A549 (cell line): Measurements from ENCODE around the gene CALHM3. TPM values are rescaled to one million over a fixed set of nuclear protein-coding genes. Genes with fewer than 3 reads are reported as not detected.

Experiments
- ATAC-seq, 2 experiments: fragments of 200-7000 bp in 1 of 2; fragments of >200 bp in 1 of 2; cut with Nextera tagmentation in 1 of 2; cut with Tn5 transposase in 1 of 2; 3 replicates each; pipeline versions ENCODE4 v1.8.0 to v1.9.1; 2018 to 2020; ENCODE audit warnings: mild to moderate bottlenecking in 1 of 2, moderate library complexity in 1 of 2
- CTCF ChIA-PET: fragments of 300-600 bp; sonication (Branson Sonifier 250); formaldehyde crosslinking; extraction: SDS; loops from one replicate; lab custom pipeline; 2021; ENCODE audit warnings: antibody characterized with exemption, inconsistent platforms; lab: Yijun Ruan, JAX
- POLR2A ChIA-PET: fragments of 350-600 bp; formaldehyde crosslinking; extraction: SDS; loops from one replicate; lab custom pipeline; 2021; ENCODE audit warnings: antibody characterized with exemption, inconsistent platforms; lab: Yijun Ruan, JAX
- DNase-seq, 2 experiments: peaks; one replicate each; pipeline versions ENCODE4 v3.0.0 to v3.0.0-alpha.2; 2011 to 2016; ENCODE audit warnings: low read depth in 1 of 2, low spot score in 1 of 2
- FAIRE-seq: peaks from 2 replicates; lab custom pipeline; 2011; peaks lifted over from hg19 to GRCh38; lab: Jason Lieb, UNC
- H3K27ac ChIP-seq, 2 experiments: fragments of >200 bp; sonication (Bioruptor Twin); formaldehyde crosslinking; 3 replicates each; pipeline ENCODE4 v1.5.1; 2016 to 2017
- H3K4me1 ChIP-seq: fragments of >200 bp; sonication (Bioruptor Twin); formaldehyde crosslinking; 3 replicates; pipeline ENCODE4 v1.6.1; 2016
- H3K4me2 ChIP-seq: fragments of >200 bp; sonication (Bioruptor Twin); formaldehyde crosslinking; 3 replicates; pipeline ENCODE4 v1.6.1; 2016
- H3K4me3 ChIP-seq: fragments of >200 bp; sonication (Bioruptor Twin); formaldehyde crosslinking; 3 replicates; pipeline ENCODE4 v1.5.1; 2016
- H3K9me3 ChIP-seq: fragments of >200 bp; sonication (Bioruptor Twin); formaldehyde crosslinking; 3 replicates; pipeline ENCODE4 v1.6.1; 2016
- BHLHE40 ChIP-seq: IDR thresholded peaks from 2 replicates; pipeline ENCODE4 v1.6.1; 2012; ENCODE audit warnings: low read depth, low read length, inconsistent platforms
- CBX2 ChIP-seq: fragments of 200-600 bp; sonication (generic); IDR thresholded peaks from 2 replicates; pipeline ENCODE4 v1.6.1; 2016; ENCODE audit warnings: low read depth, mild to moderate bottlenecking, borderline replicate concordance
- CEBPB ChIP-seq, 2 experiments: fragments of >200 bp in 1 of 2; sonication (Bioruptor Twin) in 1 of 2; formaldehyde crosslinking in 1 of 2; IDR thresholded peaks; 2 replicates each; pipeline ENCODE4 v1.6.1; 2012 to 2016
- HDAC2 ChIP-seq: fragments of 200-600 bp; sonication (generic); IDR thresholded peaks from 2 replicates; pipeline ENCODE4 v1.6.1; 2016
- HOXA7 ChIP-seq: fragments of 250-450 bp; sonication (Bioruptor Pico); IDR thresholded peaks from 2 replicates; pipeline ENCODE4 v1.5.0; 2020; ENCODE audit warnings: mild to moderate bottlenecking, moderate library complexity
- HOXB13 ChIP-seq: fragments of 250-450 bp; sonication (Bioruptor Pico); IDR thresholded peaks from 2 replicates; pipeline ENCODE4 v1.5.0; 2020; ENCODE audit warnings: low read depth, mild to moderate bottlenecking, moderate library complexity
- JUN ChIP-seq, 2 experiments: fragments of >200 bp; sonication (Bioruptor Twin); formaldehyde crosslinking; IDR thresholded peaks; 2 replicates in 1 of 2; 3 replicates in 1 of 2; pipeline ENCODE4 v1.6.1; 2016 to 2017
- MAZ ChIP-seq: fragments of 150-350 bp; IDR thresholded peaks from 2 replicates; pipeline ENCODE4 v1.6.1; 2014; ENCODE audit warnings: antibody characterized with exemption, low read depth, low read length, borderline replicate concordance
- NFE2L2 ChIP-seq: fragments of 150-350 bp; conservative IDR thresholded peaks from 2 replicates; pipeline ENCODE4 v1.6.1; 2014; ENCODE audit warnings: low read length
- NPAS2 ChIP-seq: fragments of 250-450 bp; sonication (Bioruptor Pico); IDR thresholded peaks from 2 replicates; pipeline ENCODE4 v1.8.0; 2022; ENCODE audit warnings: mild to moderate bottlenecking, moderate library complexity, borderline replicate concordance
- NR3C1 ChIP-seq: fragments of >200 bp; sonication (Bioruptor Twin); formaldehyde crosslinking; IDR thresholded peaks from 3 replicates; pipeline ENCODE4 v1.6.1; 2017
- PHF8 ChIP-seq: fragments of 200-600 bp; sonication (generic); IDR thresholded peaks from 2 replicates; pipeline ENCODE4 v1.6.1; 2016; ENCODE audit warnings: low read depth, mild to moderate bottlenecking, antibody characterized with exemption, moderate library complexity, borderline replicate concordance
- RCOR1 ChIP-seq: fragments of 150-350 bp; IDR thresholded peaks from 2 replicates; pipeline ENCODE4 v1.6.1; 2014; ENCODE audit warnings: antibody characterized with exemption, low read length, low read depth
- RNF2 ChIP-seq: fragments of 200-600 bp; sonication (generic); IDR thresholded peaks from 2 replicates; pipeline ENCODE4 v1.6.1; 2016; ENCODE audit warnings: low read depth, mild to moderate bottlenecking, antibody characterized with exemption, moderate library complexity, borderline replicate concordance
- TP53 ChIP-seq: fragments of 250-450 bp; sonication (Bioruptor Pico); IDR thresholded peaks from 2 replicates; pipeline ENCODE4 v1.5.0; 2021; ENCODE audit warnings: mild to moderate bottlenecking, moderate library complexity
- ZC3H11A ChIP-seq: fragments of 450-650 bp; IDR thresholded peaks from 2 replicates; pipeline ENCODE4 v1.6.1; 2014; ENCODE audit warnings: antibody characterized with exemption, mild to moderate bottlenecking
- ZFP36 ChIP-seq: fragments of 450-650 bp; IDR thresholded peaks from 2 replicates; pipeline ENCODE4 v1.6.1; 2014; ENCODE audit warnings: borderline replicate concordance; ENCODE audit not compliant: partially characterized antibody
- ZSCAN20 ChIP-seq: fragments of 250-450 bp; sonication (Bioruptor Pico); IDR thresholded peaks from 2 replicates; pipeline ENCODE4 v1.8.0; 2022; ENCODE audit warnings: mild to moderate bottlenecking, moderate library complexity
- WGBS: methylation state at CpG from one replicate; pipeline ENCODE4 v1.1.6; 2017; ENCODE audit errors: missing lambda C conversion rate; 5-methylcytosine and 5-hydroxymethylcytosine counted together
- polyA plus RNA-seq, 4 experiments: library from polyadenylated mRNA; depleted of rRNA in 3 of 4; stranded (reverse); fragments of >200 nt; fragmentation: RNase III in 1 of 4; extraction: RNeasy Plus Mini Kit Qiagen cat#74134 plus additional on column Dnase treatment in 1 of 4; gene quantifications; 2 replicates in 3 of 4; 3 replicates in 1 of 4; pipeline ENCODE4 v1.2.3, GENCODE V29; 2011 to 2017
- TF ChIP-seq, protein P1 (sequence below): fragments of >200 bp; sonication (Bioruptor Twin); formaldehyde crosslinking; IDR thresholded peaks from 2 replicates; pipeline ENCODE4 v1.6.1; 2016
- TF ChIP-seq, protein P2 (sequence below): IDR thresholded peaks from 2 replicates; pipeline ENCODE4 v1.6.1; 2012; ENCODE audit warnings: low read depth, borderline replicate concordance
- TF ChIP-seq, protein P3 (sequence below): fragments of 450-650 bp; IDR thresholded peaks from 2 replicates; pipeline ENCODE4 v1.6.1; 2014; ENCODE audit warnings: antibody characterized with exemption
- TF ChIP-seq, protein P4 (sequence below): fragments of >200 bp; sonication (Bioruptor Twin); formaldehyde crosslinking; IDR thresholded peaks from 3 replicates; pipeline ENCODE4 v1.6.1; 2016

CALHM3 gene
- polyA plus RNA-seq, 2 of the 4 experiments (the other 2 are of a cell fraction), result 0.08 to 0.21 TPM

DNA sequence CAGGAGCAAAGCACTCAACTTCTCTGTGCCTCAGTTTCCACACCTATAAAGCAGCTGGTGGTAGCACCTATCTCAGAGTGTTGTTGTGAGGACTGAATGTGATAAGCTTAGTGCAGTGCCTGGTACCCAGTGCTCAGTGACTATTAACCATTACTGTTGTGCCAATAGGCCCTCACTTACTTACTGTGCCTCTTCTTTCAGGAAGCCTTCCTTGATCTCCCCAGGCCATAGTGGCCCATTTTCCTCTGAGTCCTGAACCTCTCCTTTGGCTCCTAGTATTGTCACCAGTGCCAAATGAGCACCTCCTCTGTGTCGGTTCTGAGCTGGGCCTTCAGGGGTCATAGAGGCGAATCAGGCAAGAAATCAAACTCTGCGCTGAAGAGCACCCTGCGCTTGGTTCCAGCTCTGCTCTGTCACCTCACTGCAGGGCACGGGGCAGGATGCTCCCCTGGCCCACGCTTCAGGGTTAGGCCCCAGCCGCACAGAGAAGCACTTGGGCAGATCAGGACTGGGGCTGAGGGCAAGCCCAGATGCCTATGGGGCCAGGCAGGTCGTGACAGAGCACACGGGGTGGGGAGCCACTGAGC lies 22.9 kb downstream of the CALHM3 start:
- CTCF ChIA-PET, result interaction anchor here (0.5 to 1.7 kb wide), 2 partner anchors 40 to 54 kb away, joined by 3 to 6 read pairs; no protein-coding TSS in a partner anchor
- 79% methylated on average over 9 of the region's 9 CpGs for WGBS
- no peak overlapping the region for H3K4me2 ChIP-seq
- peak; percentile 59 for TF ChIP-seq ZFP36
- TF ChIP-seq HOXA7 (CRISPR knock-in tag), result no peak
- no peak for TF ChIP-seq ZC3H11A
- TF ChIP-seq RCOR1, result no peak
- TF ChIP-seq, protein P1, sequence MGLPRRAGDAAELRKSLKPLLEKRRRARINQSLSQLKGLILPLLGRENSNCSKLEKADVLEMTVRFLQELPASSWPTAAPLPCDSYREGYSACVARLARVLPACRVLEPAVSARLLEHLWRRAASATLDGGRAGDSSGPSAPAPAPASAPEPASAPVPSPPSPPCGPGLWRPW, result no peak
- no peak for TF ChIP-seq HOXB13 (CRISPR knock-in tag)
- TF ChIP-seq BHLHE40, result no peak
- TF ChIP-seq MAZ, result no peak
- H3K9me3 ChIP-seq, result no peaks in the 10 kb centered on the region
- POLR2A ChIA-PET, result no interaction called here
- no peak overlapping the region for H3K27ac ChIP-seq
- FAIRE-seq, result no peak
- H3K4me3 ChIP-seq, result no peak overlapping the region
- DNase-seq, result no peak
- H3K4me1 ChIP-seq, result peaks cover 8% of the 10 kb centered on the region; the same call in 2 of the 3 replicates
- ATAC-seq, result no peak

DNA sequence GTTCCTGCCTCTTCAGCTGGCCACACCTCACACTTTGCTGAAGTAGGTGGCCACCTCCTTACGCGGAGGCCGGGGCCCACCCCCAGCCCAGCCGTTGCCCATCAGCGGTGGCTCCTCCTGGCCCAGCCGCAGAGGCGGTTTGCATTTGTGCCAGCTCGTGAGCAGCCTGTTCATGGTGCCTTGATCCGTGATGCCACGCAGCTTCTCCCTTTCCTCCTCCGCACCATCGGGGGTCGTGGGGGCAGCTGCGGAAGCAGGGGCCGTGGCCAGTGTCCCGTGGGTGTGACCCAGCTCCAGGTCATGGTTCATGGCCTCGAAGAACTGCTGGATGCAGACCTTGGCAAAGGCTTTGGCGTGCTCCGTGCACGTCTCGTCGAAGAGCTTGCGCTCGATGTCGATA lies 23.8 kb downstream of the CALHM3 start:
- peaks cover 17% of the 10 kb centered on the region; the same call in 2 of the 3 replicates for H3K4me1 ChIP-seq
- CTCF ChIA-PET, result interaction anchor here (0.5 to 1.7 kb wide), 3 partner anchors 11 to 55 kb away, joined by 3 to 6 read pairs (median 3); no protein-coding TSS in a partner anchor
- no peak overlapping the region for H3K27ac ChIP-seq
- no peak overlapping the region for H3K4me2 ChIP-seq
- POLR2A ChIA-PET, result no interaction called here
- no peak for DNase-seq
- 73% methylated on average over 19 of the region's 25 CpGs for WGBS
- FAIRE-seq, result no peak
- ATAC-seq, result no peak
- H3K9me3 ChIP-seq, result no peaks in the 10 kb centered on the region
- no peak for TF ChIP-seq HDAC2
- no peak for TF ChIP-seq ZSCAN20 (CRISPR knock-in tag)
- no peak for TF ChIP-seq NFE2L2
- TF ChIP-seq, protein P2, sequence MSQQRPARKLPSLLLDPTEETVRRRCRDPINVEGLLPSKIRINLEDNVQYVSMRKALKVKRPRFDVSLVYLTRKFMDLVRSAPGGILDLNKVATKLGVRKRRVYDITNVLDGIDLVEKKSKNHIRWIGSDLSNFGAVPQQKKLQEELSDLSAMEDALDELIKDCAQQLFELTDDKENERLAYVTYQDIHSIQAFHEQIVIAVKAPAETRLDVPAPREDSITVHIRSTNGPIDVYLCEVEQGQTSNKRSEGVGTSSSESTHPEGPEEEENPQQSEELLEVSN, result no peak
- TF ChIP-seq NPAS2 (CRISPR knock-in tag), result no peak
- TF ChIP-seq CEBPB (IDR thresholded peaks at IDR 0.05), result no peak
- TF ChIP-seq, protein P3, sequence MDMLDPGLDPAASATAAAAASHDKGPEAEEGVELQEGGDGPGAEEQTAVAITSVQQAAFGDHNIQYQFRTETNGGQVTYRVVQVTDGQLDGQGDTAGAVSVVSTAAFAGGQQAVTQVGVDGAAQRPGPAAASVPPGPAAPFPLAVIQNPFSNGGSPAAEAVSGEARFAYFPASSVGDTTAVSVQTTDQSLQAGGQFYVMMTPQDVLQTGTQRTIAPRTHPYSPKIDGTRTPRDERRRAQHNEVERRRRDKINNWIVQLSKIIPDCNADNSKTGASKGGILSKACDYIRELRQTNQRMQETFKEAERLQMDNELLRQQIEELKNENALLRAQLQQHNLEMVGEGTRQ, result no peak
- TF ChIP-seq, protein P1, result no peak
- TF ChIP-seq CBX2, result no peak
- TF ChIP-seq RNF2, result no peak
- H3K4me3 ChIP-seq, result no peak overlapping the region

DNA sequence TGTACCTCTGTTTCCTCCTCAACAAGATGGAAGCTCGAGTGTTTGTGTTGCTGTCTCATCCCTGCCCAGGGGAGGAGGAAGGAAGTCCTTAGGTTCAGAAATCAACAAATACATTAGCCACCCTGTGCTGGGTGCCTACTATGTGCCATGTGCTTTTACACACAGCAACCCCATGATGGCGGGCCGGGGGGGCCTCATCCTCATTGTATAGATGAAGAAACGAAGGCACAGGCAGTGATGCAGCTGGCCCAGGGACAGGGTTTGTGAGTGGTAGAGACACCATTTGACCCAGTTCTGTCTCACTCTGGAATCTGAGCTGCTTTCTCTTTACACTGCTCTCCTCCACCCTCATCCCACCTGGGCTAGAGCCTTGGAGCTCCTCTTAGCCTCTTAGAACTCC lies 25.0 kb downstream of the CALHM3 start:
- TF ChIP-seq, protein P4, sequence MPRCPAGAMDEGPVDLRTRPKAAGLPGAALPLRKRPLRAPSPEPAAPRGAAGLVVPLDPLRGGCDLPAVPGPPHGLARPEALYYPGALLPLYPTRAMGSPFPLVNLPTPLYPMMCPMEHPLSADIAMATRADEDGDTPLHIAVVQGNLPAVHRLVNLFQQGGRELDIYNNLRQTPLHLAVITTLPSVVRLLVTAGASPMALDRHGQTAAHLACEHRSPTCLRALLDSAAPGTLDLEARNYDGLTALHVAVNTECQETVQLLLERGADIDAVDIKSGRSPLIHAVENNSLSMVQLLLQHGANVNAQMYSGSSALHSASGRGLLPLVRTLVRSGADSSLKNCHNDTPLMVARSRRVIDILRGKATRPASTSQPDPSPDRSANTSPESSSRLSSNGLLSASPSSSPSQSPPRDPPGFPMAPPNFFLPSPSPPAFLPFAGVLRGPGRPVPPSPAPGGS, result no peak
- TF ChIP-seq NR3C1, result no peak
- TF ChIP-seq, protein P2, result no peak
- no peak for TF ChIP-seq JUN (IDR thresholded peaks at IDR 0.05)
- TF ChIP-seq TP53 (CRISPR knock-in tag), result no peak
- no peak for TF ChIP-seq PHF8
- ChIA-PET POLR2A (no interaction called here), CTCF (interaction anchor here (0.6 to 1.4 kb wide), 3 partner anchors 9 to 517 kb away, joined by 3 read pairs; no protein-coding TSS in a partner anchor)
- Histone ChIP-seq H3K9me3 (no peaks in the 10 kb centered on the region), H3K4me1 (peaks cover 18% of the 10 kb centered on the region; the same call in 2 of the 3 replicates), H3K4me2 (no peak overlapping the region), H3K4me3 (no peak overlapping the region), H3K27ac (no peak overlapping the region)
- DNase-seq (no peak), ATAC-seq (no peak), FAIRE-seq (no peak)
- 83% methylated on average over 4 of the region's 4 CpGs for WGBS
